ENCODE measurements around the gene C10orf67. TPM values are rescaled to one million over a fixed set of nuclear protein-coding genes. Genes with fewer than 3 reads are reported as not detected.

Gene C10orf67
- total and polyA plus RNA-seq, 2 experiments from 2014 or later: 0.16 TPM; not detected in 1

- DNase-seq (ENCODE audit: low spot score) (no peak), ATAC-seq (no peak)
- H3K27ac ChIP-seq (ENCODE audit: low read depth): no peak overlapping the region
- H3F3A ChIP-seq (replicated peaks; ENCODE audit: low read depth): no peaks in the 10 kb centered on the region
- no peaks in the 10 kb centered on the region for H4K20me1 ChIP-seq (replicated peaks; ENCODE audit: insufficient read depth)
- H3K4me2 ChIP-seq: no peak overlapping the region
- no peaks in the 10 kb centered on the region for H3K27me3 ChIP-seq (ENCODE audit: insufficient read depth)
- no peak overlapping the region for H2AFZ ChIP-seq
- Mint-ChIP-seq H3K9me3 (no peaks in the 10 kb centered on the region), H3K36me3 (ENCODE audit: low read depth) (no peaks in the 10 kb centered on the region), H3K27ac (no peak overlapping the region), H3K4me1 (no peaks in the 10 kb centered on the region), H3K4me3 (no peak overlapping the region), H3K27me3 (ENCODE audit: insufficient read depth, low read depth, poor library complexity) (no peaks in the 10 kb centered on the region)
- no peak for TF ChIP-seq ZNF114 (CRISPR knock-in tag; IDR thresholded peaks at IDR 0.05)
- no peaks in the 10 kb centered on the region for H3K79me2 ChIP-seq (replicated peaks; ENCODE audit: insufficient read depth)
- H3K4me3 ChIP-seq: no peak overlapping the region
- H3K9me2 ChIP-seq (ENCODE audit: insufficient read depth): no peaks in the 10 kb centered on the region
- no peaks in the 10 kb centered on the region for H3K36me3 ChIP-seq (ENCODE audit: insufficient read depth)
- no peaks in the 10 kb centered on the region for H3K4me1 ChIP-seq (ENCODE audit: insufficient read depth)
Measured at GRCh38 chr10:23324351-23324750, 20.2 kb downstream of the C10orf67 start.

DNA sequence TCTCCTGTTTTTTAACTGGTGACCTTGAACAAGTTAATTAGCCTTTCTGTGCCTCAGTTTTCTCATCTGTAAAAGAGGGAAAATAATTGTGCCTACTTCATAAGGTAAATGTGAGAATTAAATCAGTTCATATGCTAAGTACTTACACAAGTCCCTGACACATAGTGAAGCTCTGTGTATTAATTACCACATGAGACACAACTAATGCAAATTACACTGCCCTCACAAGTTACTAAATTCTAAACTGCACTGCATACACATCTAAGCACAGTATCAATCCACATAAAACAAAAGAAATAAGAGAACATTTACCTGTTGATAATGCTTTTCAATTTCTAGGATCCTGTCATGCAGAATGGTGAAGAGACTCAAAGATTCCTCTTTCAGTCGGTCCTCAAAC is 22.5 kb downstream of the C10orf67 start:
- no peak for DNase-seq (ENCODE audit: low spot score)
- Histone ChIP-seq H3K9me2 (ENCODE audit: insufficient read depth) (no peaks in the 10 kb centered on the region), H3K4me3 (no peak overlapping the region), H3K4me1 (ENCODE audit: insufficient read depth) (no peaks in the 10 kb centered on the region), H3F3A (replicated peaks; ENCODE audit: low read depth) (no peaks in the 10 kb centered on the region), H2AFZ (no peak overlapping the region), H4K20me1 (replicated peaks; ENCODE audit: insufficient read depth) (no peaks in the 10 kb centered on the region), H3K36me3 (ENCODE audit: insufficient read depth) (no peaks in the 10 kb centered on the region), H3K27me3 (ENCODE audit: insufficient read depth) (no peaks in the 10 kb centered on the region), H3K79me2 (replicated peaks; ENCODE audit: insufficient read depth) (no peaks in the 10 kb centered on the region), H3K4me2 (no peak overlapping the region), H3K27ac (ENCODE audit: low read depth) (no peak overlapping the region)
- no peak for ATAC-seq
- Mint-ChIP-seq H3K27ac (no peak overlapping the region), H3K9me3 (peaks cover 5% of the 10 kb centered on the region), H3K36me3 (ENCODE audit: low read depth) (0 out of 3 replicates have a peak, but pooled peaks cover 2% of the 10 kb centered on the region), H3K4me1 (no peaks in the 10 kb centered on the region), H3K4me3 (no peak overlapping the region), H3K27me3 (ENCODE audit: insufficient read depth, low read depth, poor library complexity) (peaks cover 2% of the 10 kb centered on the region)
- TF ChIP-seq REST (IDR thresholded peaks at IDR 0.05; ENCODE audit: unreplicated experiment) (no peak), ZNF114 (CRISPR knock-in tag; IDR thresholded peaks at IDR 0.05) (no peak), CREB1 (CRISPR knock-in tag; IDR thresholded peaks at IDR 0.05; ENCODE audit: low read depth) (no peak), STAT1 (IDR thresholded peaks at IDR 0.05; ENCODE audit: unreplicated experiment) (no peak), ZNF462 (CRISPR knock-in tag; IDR thresholded peaks at IDR 0.05) (no peak), JUNB (IDR thresholded peaks at IDR 0.05; ENCODE audit: unreplicated experiment) (no peak), POLR2AphosphoS5 (IDR thresholded peaks at IDR 0.05; ENCODE audit: low read depth) (no peak), NANOG (IDR thresholded peaks at IDR 0.05; ENCODE audit: borderline replicate concordance) (no peak)
- TF ChIP-seq, protein P1, sequence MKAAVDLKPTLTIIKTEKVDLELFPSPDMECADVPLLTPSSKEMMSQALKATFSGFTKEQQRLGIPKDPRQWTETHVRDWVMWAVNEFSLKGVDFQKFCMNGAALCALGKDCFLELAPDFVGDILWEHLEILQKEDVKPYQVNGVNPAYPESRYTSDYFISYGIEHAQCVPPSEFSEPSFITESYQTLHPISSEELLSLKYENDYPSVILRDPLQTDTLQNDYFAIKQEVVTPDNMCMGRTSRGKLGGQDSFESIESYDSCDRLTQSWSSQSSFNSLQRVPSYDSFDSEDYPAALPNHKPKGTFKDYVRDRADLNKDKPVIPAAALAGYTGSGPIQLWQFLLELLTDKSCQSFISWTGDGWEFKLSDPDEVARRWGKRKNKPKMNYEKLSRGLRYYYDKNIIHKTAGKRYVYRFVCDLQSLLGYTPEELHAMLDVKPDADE (IDR thresholded peaks at IDR 0.05): no peak
- TF ChIP-seq, protein P2, sequence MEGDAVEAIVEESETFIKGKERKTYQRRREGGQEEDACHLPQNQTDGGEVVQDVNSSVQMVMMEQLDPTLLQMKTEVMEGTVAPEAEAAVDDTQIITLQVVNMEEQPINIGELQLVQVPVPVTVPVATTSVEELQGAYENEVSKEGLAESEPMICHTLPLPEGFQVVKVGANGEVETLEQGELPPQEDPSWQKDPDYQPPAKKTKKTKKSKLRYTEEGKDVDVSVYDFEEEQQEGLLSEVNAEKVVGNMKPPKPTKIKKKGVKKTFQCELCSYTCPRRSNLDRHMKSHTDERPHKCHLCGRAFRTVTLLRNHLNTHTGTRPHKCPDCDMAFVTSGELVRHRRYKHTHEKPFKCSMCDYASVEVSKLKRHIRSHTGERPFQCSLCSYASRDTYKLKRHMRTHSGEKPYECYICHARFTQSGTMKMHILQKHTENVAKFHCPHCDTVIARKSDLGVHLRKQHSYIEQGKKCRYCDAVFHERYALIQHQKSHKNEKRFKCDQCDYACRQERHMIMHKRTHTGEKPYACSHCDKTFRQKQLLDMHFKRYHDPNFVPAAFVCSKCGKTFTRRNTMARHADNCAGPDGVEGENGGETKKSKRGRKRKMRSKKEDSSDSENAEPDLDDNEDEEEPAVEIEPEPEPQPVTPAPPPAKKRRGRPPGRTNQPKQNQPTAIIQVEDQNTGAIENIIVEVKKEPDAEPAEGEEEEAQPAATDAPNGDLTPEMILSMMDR (conservative IDR thresholded peaks at IDR 0.05; ENCODE audit: low read depth in 2 of 2): no peak
